Activated T-cell treated with anti-CD3 and anti-CD28 coated beads, Interleukin-2, amount 50 U/mL, for 4 hours (primary cell): ENCODE measurements around the gene NKRF. TPM values are rescaled to one million over a fixed set of nuclear protein-coding genes. Genes with fewer than 3 reads are reported as not detected.
A peak's percentile ranks its signal among the peaks of the same experiment; 100 is the strongest.

Experiments used
- ATAC-seq, 2 donors: fragments of 200-7000 bp; cut with Tn5 transposase; one replicate each; pipeline ENCODE4 v1.10.0; 2021
- DNase-seq: peaks from one replicate; pipeline ENCODE4 v3.0.0-alpha.2; 2020
- H3K27me3 Mint-ChIP-seq: one replicate; pipeline ENCODE4 v1.8.0; 2021; ENCODE audit warnings: low read depth, mixed read lengths
- H3K36me3 Mint-ChIP-seq: one replicate; pipeline ENCODE4 v1.8.0; 2022; ENCODE audit warnings: mixed read lengths; ENCODE audit not compliant: insufficient read depth
- H3K4me1 Mint-ChIP-seq: one replicate; pipeline ENCODE4 v1.8.0; 2021; ENCODE audit warnings: low read depth, mixed read lengths
- H3K4me3 Mint-ChIP-seq: one replicate; pipeline ENCODE4 v1.8.0; 2021; ENCODE audit warnings: mild to moderate bottlenecking, moderate library complexity, mixed read lengths
- H3K9me3 Mint-ChIP-seq: one replicate; pipeline ENCODE4 v1.8.0; 2021; ENCODE audit warnings: mixed read lengths
- total RNA-seq, 3 donors: library from RNA; stranded (reverse); gene quantifications; one replicate each; pipeline ENCODE4 v1.2.1, GENCODE V29; 2021

The NKRF gene
- total RNA-seq, 3 donors from 2014 or later, result 27.4 to 30.0 (median 28.9) TPM

GRCh38 chrX:119579414-119579813, 26.8 kb downstream of the NKRF start:
- Mint-ChIP-seq H3K36me3 (peaks cover 4% of the 10 kb centered on the region), H3K4me3 (no peak overlapping the region), H3K9me3 (no peaks in the 10 kb centered on the region), H3K4me1 (peaks cover 28% of the 10 kb centered on the region), H3K27me3 (no peaks in the 10 kb centered on the region)
- no peak for ATAC-seq
- no peak for DNase-seq

GRCh38 chrX:119574394-119575266, 31.6 kb downstream of the NKRF start, which contains the start of gene UBE2A:
TSS of gene UBE2A (plus strand) at chrX:119574563. CDS start at chrX:119574712, 149 bp downstream.
- H3K27me3 Mint-ChIP-seq, result no peaks in the 10 kb centered on the region
- DNase-seq (peak; percentile 84), ATAC-seq (peak; percentile 94 to 95)
- peak within 1 kb of the TSS; percentile 90 for H3K4me3 Mint-ChIP-seq
- H3K36me3 Mint-ChIP-seq, result peaks cover 2% of the 10 kb centered on the region
- H3K4me1 Mint-ChIP-seq, result peaks cover 21% of the 10 kb centered on the region
- no peaks in the 10 kb centered on the region for H3K9me3 Mint-ChIP-seq

- DNase-seq, result no peak
- peak overlapping the region; percentile 90 for H3K4me3 Mint-ChIP-seq
- peaks cover 21% of the 10 kb centered on the region for H3K4me1 Mint-ChIP-seq
- H3K9me3 Mint-ChIP-seq, result no peaks in the 10 kb centered on the region
- peak in 1 of 2 donors; percentile 4 for ATAC-seq
- H3K36me3 Mint-ChIP-seq, result peaks cover 2% of the 10 kb centered on the region
- no peaks in the 10 kb centered on the region for H3K27me3 Mint-ChIP-seq
These were observed 32.3 kb downstream of the NKRF start for GRCh38 chrX:119573840-119574393.

- ATAC-seq, result no peak
- peak overlapping the region; percentile 90 for H3K4me3 Mint-ChIP-seq
These were observed 33.0 kb downstream of the NKRF start for GRCh38 chrX:119573222-119573621.

GRCh38 chrX:119570351-119570835, 35.8 kb downstream of the NKRF start:
- Mint-ChIP-seq H3K4me3 (no peak overlapping the region), H3K9me3 (no peaks in the 10 kb centered on the region), H3K27me3 (no peaks in the 10 kb centered on the region), H3K4me1 (peaks cover 8% of the 10 kb centered on the region), H3K36me3 (no peaks in the 10 kb centered on the region)
- ATAC-seq (no peak), DNase-seq (no peak)

More at GRCh38 chrX:119573222-119573621, 33.0 kb downstream of the NKRF start:
- H3K36me3 Mint-ChIP-seq, result peaks cover 2% of the 10 kb centered on the region
- H3K4me1 Mint-ChIP-seq, result peaks cover 17% of the 10 kb centered on the region
- DNase-seq, result no peak
- no peaks in the 10 kb centered on the region for H3K27me3 Mint-ChIP-seq
- H3K9me3 Mint-ChIP-seq, result no peaks in the 10 kb centered on the region

GRCh38 chrX:119565107-119565663, 41.0 kb downstream of the NKRF start, which contains the start of gene STEEP1:
TSS of gene STEEP1 (minus strand) at chrX:119565409. CDS start at chrX:119565355, 54 bp downstream.
- DNase-seq (peak; percentile 81), ATAC-seq (peak; percentile 93 to 95)
- no peaks in the 10 kb centered on the region for H3K9me3 Mint-ChIP-seq
- peaks cover under 1% of the 10 kb centered on the region for H3K36me3 Mint-ChIP-seq
- no peaks in the 10 kb centered on the region for H3K27me3 Mint-ChIP-seq
- H3K4me3 Mint-ChIP-seq, result peak within 1 kb of the TSS; percentile 95
- H3K4me1 Mint-ChIP-seq, result peaks cover 13% of the 10 kb centered on the region

GRCh38 chrX:119552508-119552907, 53.7 kb downstream of the NKRF start:
- H3K36me3 Mint-ChIP-seq, result peaks cover 3% of the 10 kb centered on the region
- H3K4me3 Mint-ChIP-seq, result no peak overlapping the region
- H3K4me1 Mint-ChIP-seq, result peaks cover 4% of the 10 kb centered on the region

GRCh38 chrX:119549327-119550016, 56.8 kb downstream of the NKRF start:
- ATAC-seq (no peak), DNase-seq (no peak)
- Mint-ChIP-seq H3K27me3 (no peaks in the 10 kb centered on the region), H3K4me1 (peaks cover 4% of the 10 kb centered on the region), H3K9me3 (no peaks in the 10 kb centered on the region), H3K4me3 (no peak overlapping the region), H3K36me3 (no peaks in the 10 kb centered on the region)

More at GRCh38 chrX:119552508-119552907, 53.7 kb downstream of the NKRF start:
- ATAC-seq (no peak), DNase-seq (no peak)
- no peaks in the 10 kb centered on the region for H3K9me3 Mint-ChIP-seq
- H3K27me3 Mint-ChIP-seq, result no peaks in the 10 kb centered on the region

- H3K4me3 Mint-ChIP-seq, result no peak overlapping the region
- ATAC-seq (no peak), DNase-seq (no peak)
- H3K36me3 Mint-ChIP-seq, result peaks cover 6% of the 10 kb centered on the region
- no peaks in the 10 kb centered on the region for H3K27me3 Mint-ChIP-seq
- H3K9me3 Mint-ChIP-seq, result no peaks in the 10 kb centered on the region
- no peaks in the 10 kb centered on the region for H3K4me1 Mint-ChIP-seq
These were observed 65.0 kb downstream of the NKRF start for GRCh38 chrX:119541188-119541587.

GRCh38 chrX:119539872-119540271, 66.4 kb downstream of the NKRF start:
- no peaks in the 10 kb centered on the region for H3K4me1 Mint-ChIP-seq
- H3K4me3 Mint-ChIP-seq, result no peak overlapping the region
- no peak for DNase-seq
- peaks cover 6% of the 10 kb centered on the region for H3K36me3 Mint-ChIP-seq
- ATAC-seq, result no peak
- H3K27me3 Mint-ChIP-seq, result no peaks in the 10 kb centered on the region
- H3K9me3 Mint-ChIP-seq, result no peaks in the 10 kb centered on the region

Other genes with a start within 250 kb of the NKRF start
- gene SLC25A43, start 207.1 kb downstream of the NKRF start, total RNA-seq, result 1 to 10 TPM; 3.9 to 6.3 (median 4.7) TPM
- 100 to 1,000 TPM; 619 to 710 (median 671) TPM for gene SLC25A5, start 138.0 kb downstream of the NKRF start, total RNA-seq
- gene STEEP1, start 41.0 kb downstream of the NKRF start, total RNA-seq, result 10 to 100 TPM; 37.4 to 43.5 (median 38.8) TPM
- 10 to 100 TPM; 61.4 to 65.3 (median 64.3) TPM for gene UBE2A, start 31.9 kb downstream of the NKRF start, total RNA-seq
- 100 to 1,000 TPM; 100 to 131 (median 104) TPM for gene SEPTIN6, start 86.7 kb upstream of the NKRF start, total RNA-seq
- under 1 TPM in 2 of 3 donors, not detected in 1; 0.14 to 0.18 TPM for gene SOWAHD, start 152.2 kb upstream of the NKRF start, total RNA-seq
- 1,000 to 10,000 TPM; 2,097 to 2,146 (median 2,130) TPM for gene RPL39, start 185.2 kb upstream of the NKRF start, total RNA-seq
- gene UPF3B, start 246.5 kb upstream of the NKRF start, total RNA-seq, result 10 to 100 TPM; 14.5 to 16.5 (median 16.3) TPM